ENCODE data around the gene DCUN1D3.

Gene DCUN1D3

DNA sequence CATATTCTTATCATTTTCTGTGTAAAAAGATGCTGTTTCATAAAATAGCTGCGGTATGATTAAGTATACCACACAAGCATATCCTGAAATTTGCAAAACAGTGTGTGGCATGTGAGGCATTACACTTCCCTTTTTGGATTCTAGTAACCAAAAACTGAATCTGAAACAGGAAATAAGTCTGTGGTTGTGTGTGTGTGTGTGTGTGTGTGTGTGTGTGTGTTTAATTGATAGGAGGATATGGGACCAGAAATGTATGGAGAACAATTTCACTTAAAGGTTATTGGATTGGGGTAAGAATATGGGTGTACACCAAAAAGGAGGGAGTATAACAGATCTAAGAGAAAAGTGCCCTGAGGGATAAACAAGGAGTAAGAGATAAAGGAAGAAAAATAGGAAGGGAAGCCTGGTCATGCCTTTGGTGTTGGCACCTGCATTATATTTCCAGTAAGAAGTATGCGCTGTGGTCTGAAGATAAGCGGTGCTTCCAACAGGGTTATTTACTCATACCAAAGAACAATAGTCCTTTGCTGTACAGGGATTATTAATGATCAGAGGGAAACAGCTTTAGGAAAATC lies 4.4 kb upstream of the DCUN1D3 start:
- TF ChIP-seq, protein P1, sequence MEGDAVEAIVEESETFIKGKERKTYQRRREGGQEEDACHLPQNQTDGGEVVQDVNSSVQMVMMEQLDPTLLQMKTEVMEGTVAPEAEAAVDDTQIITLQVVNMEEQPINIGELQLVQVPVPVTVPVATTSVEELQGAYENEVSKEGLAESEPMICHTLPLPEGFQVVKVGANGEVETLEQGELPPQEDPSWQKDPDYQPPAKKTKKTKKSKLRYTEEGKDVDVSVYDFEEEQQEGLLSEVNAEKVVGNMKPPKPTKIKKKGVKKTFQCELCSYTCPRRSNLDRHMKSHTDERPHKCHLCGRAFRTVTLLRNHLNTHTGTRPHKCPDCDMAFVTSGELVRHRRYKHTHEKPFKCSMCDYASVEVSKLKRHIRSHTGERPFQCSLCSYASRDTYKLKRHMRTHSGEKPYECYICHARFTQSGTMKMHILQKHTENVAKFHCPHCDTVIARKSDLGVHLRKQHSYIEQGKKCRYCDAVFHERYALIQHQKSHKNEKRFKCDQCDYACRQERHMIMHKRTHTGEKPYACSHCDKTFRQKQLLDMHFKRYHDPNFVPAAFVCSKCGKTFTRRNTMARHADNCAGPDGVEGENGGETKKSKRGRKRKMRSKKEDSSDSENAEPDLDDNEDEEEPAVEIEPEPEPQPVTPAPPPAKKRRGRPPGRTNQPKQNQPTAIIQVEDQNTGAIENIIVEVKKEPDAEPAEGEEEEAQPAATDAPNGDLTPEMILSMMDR (IDR thresholded peaks at IDR 0.05; ENCODE audit: low read depth, low read length): no peak
- TF ChIP-seq, protein P2, sequence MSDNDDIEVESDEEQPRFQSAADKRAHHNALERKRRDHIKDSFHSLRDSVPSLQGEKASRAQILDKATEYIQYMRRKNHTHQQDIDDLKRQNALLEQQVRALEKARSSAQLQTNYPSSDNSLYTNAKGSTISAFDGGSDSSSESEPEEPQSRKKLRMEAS (IDR thresholded peaks at IDR 0.05; ENCODE audit: low read depth, low read length): 0 out of 2 replicates have a peak, but pooled peaks have one; percentile 38
- TF ChIP-seq POLR2A (IDR thresholded peaks at IDR 0.05; ENCODE audit: extremely low read depth, insufficient read length) (no peak), MYC (IDR thresholded peaks at IDR 0.05; ENCODE audit: low read depth, low read length) (peak; percentile 29)
- peak overlapping the region; percentile 84 for H3K4me3 ChIP-seq (ENCODE audit: low read depth, low read length)
- DNase-seq (ENCODE audit: low read depth): peak; percentile 93

DNA sequence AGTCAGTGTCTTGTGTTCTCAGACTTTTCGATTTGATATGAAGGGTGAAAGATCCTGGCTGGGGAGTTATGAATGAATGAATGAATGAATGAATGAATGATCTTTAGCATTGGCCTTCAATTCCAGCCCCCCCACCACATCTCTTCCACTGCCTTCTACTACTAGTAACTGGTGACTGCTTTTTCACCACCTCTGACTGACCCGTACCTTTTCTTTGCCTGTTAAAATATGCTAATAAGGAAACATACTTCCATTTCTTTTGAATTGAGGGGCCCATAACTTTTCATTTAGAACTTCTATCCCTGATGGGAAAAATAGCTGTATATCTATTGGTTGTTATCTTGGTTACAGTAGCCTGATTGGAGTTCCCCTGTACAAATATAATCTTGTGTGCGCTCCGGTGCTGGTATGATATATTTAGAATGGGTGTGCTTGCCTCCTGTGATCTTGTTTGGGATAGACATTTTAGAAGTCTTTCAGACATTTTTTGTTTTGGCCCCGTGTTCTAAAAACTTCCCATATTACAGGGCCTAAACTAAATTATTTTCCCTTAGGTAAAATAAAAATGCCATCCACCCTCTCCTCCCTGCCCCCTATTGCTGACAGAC lies 3.8 kb upstream of the DCUN1D3 start:
- no peak for DNase-seq (ENCODE audit: low read depth)
- H3K4me3 ChIP-seq (ENCODE audit: low read depth, low read length): peak overlapping the region; percentile 84

DNA sequence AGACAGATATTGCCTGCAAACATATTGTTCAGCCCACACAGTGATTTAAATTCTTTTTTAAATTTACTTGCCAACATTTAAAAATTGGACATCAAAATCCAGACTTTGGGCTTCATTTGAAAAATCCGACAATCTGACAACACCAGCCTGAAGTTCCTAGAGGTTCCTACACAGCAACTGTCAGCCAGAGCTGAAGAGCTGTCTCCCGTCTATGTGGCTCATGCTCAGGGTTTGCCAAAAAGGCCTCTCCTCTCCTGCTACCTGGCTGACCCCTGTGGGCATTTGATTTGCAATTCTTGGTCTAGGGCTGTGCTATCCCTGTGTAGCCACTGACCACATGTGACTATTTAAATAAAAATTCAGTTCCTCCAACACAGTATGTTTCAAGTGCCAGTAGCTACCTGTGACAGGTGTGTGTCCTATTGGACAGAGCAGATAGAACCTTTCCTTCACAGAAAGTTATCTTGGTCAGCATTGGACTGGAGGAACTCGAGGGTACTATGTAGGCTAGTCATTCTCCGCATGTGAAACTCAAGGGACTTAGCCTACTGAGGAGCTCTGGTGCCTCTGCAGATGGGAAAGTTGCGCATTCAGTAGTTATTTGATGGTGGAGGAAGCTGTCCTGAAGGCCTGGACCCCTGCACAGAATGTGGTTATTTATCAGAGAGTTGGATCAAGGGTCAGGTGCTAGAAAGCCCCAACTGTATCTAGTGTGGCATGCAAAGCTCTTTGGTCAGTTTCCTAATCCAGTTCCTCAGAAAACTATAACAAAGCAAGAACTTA lies 3.1 kb upstream of the DCUN1D3 start:
- H3K4me3 ChIP-seq (ENCODE audit: low read depth, low read length): peak overlapping the region; percentile 84
- peak; percentile 91 for DNase-seq (ENCODE audit: low read depth)
- TF ChIP-seq, protein P1 (IDR thresholded peaks at IDR 0.05; ENCODE audit: low read depth, low read length): no peak
- TF ChIP-seq POLR2A (IDR thresholded peaks at IDR 0.05; ENCODE audit: extremely low read depth, insufficient read length): peak; percentile 18
- TF ChIP-seq MYC (IDR thresholded peaks at IDR 0.05; ENCODE audit: low read depth, low read length): peak; percentile 63; the same call in 1 of the 2 replicates
- TF ChIP-seq, protein P2 (IDR thresholded peaks at IDR 0.05; ENCODE audit: low read depth, low read length): peak; percentile 57

More for the DNA sequence above, 3.8 kb upstream of the DCUN1D3 start:
- TF ChIP-seq, protein P2 (IDR thresholded peaks at IDR 0.05; ENCODE audit: low read depth, low read length): no peak
- TF ChIP-seq, protein P1 (IDR thresholded peaks at IDR 0.05; ENCODE audit: low read depth, low read length): no peak

DNA sequence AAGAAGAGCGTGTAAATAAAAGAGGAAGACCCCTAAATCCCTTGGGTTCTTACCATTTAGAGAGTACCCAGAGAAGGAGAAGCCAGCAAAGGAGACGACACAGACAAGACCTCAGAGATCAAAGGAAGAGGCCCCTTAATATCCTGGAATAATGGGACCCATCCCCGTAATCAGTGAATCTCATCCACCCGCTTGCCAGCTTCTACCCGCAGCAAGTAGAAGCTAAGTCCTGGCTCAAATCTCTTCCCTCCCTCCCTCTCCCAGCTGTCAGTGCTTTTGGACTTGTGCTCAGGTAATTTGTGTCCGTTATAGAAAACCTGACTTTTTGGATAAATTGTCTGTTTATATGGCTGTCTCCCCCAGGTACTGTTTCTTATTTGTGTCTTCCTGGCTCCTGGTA lies 2.3 kb upstream of the DCUN1D3 start:
- DNase-seq (ENCODE audit: low read depth): no peak
- peak overlapping the region; percentile 84 for H3K4me3 ChIP-seq (ENCODE audit: low read depth, low read length)
- TF ChIP-seq, protein P1 (IDR thresholded peaks at IDR 0.05; ENCODE audit: low read depth, low read length): no peak
- TF ChIP-seq MYC (IDR thresholded peaks at IDR 0.05; ENCODE audit: low read depth, low read length) (no peak), POLR2A (IDR thresholded peaks at IDR 0.05; ENCODE audit: extremely low read depth, insufficient read length) (no peak)
- TF ChIP-seq, protein P2 (IDR thresholded peaks at IDR 0.05; ENCODE audit: low read depth, low read length): no peak

DNA sequence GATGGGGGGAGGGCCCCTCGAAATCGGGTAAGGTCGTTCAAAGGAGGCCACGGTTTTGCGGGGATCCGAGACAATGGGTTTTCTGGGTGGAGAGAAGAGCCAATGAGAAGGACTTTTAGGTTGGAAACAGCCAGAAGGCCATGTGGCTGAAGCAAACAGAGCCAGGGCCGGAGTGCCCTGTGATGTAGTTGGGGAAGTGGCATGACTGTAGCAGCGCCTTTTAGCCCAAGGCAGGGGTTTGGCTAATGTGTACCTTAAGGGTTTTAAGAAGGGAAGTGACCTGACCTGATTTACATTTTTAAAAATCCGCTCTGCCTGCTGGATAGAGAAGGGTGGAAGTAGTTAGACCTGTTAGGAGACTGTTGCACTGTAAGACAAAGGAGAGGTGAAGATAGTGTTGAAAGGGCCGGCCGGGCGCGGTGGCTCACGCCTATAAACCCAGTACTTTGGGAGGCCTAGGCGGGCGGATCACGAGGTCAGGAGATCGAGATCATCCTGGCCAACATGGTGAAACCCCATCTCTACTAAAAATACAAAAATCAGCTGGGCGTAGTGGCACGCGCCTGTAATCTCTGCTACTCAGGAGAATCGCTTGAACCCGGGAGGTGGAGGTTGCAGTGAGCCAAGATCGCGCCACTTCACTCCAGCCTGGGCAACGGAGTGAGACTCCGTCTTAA lies 1.4 kb upstream of the DCUN1D3 start:
- peak; percentile 73 for DNase-seq (ENCODE audit: low read depth)
- H3K4me3 ChIP-seq (ENCODE audit: low read depth, low read length): peak overlapping the region; percentile 84
- TF ChIP-seq POLR2A (IDR thresholded peaks at IDR 0.05; ENCODE audit: extremely low read depth, insufficient read length) (no peak), MYC (IDR thresholded peaks at IDR 0.05; ENCODE audit: low read depth, low read length) (peak; percentile 66)
- TF ChIP-seq, protein P1 (IDR thresholded peaks at IDR 0.05; ENCODE audit: low read depth, low read length): no peak
- TF ChIP-seq, protein P2 (IDR thresholded peaks at IDR 0.05; ENCODE audit: low read depth, low read length): peak; percentile 77
